Measurements from ENCODE around the gene ZMYND8.

- TF ChIP-seq ZNF274 (IDR thresholded peaks at IDR 0.05; ENCODE audit: low read depth, low read length) (no peak), SUZ12 (IDR thresholded peaks at IDR 0.05; ENCODE audit: extremely low read depth, insufficient read depth, insufficient read length) (no peak)
Measured at GRCh38 chr20:47303736-47304135, 52.8 kb downstream of the ZMYND8 start.

All from NT2/D1 (cell line).